Liver (tissue), 9 donors: Measurements from ENCODE around the gene SERPINB10. TPM values are rescaled to one million over a fixed set of nuclear protein-coding genes. Genes with fewer than 3 reads are reported as not detected.

ENCODE experiments used
- DNase-seq: peaks from one replicate; pipeline ENCODE4 v3.0.0-alpha.2; 2017; ENCODE audit warnings: low spot score
- H3K27ac ChIP-seq, 2 donors: one replicate each; pipeline ENCODE4 v1.7.0; 2013; ENCODE audit warnings: inconsistent platforms in 2 of 2, low read length in 2 of 2, control low read depth in 1 of 2, low read depth in 1 of 2, mild to moderate bottlenecking in 1 of 2
- H3K27me3 ChIP-seq, 4 donors: one replicate each; pipeline versions ENCODE4 v1.6.1 to v1.7.0; 2013; ENCODE audit warnings: low read length in 3 of 4, inconsistent platforms in 1 of 4, mild to moderate bottlenecking in 1 of 4, moderate library complexity in 1 of 4; ENCODE audit not compliant: control insufficient read depth in 4 of 4, insufficient read depth in 4 of 4
- H3K36me3 ChIP-seq, 4 donors: one replicate each; pipeline versions ENCODE4 v1.6.1 to v1.7.0; 2013; ENCODE audit warnings: low read length in 3 of 4, mild to moderate bottlenecking in 3 of 4, low read depth in 1 of 4, moderate library complexity in 1 of 4; ENCODE audit not compliant: control insufficient read depth in 4 of 4, insufficient read depth in 3 of 4
- H3K4me1 ChIP-seq, 4 donors: one replicate each; pipeline versions ENCODE4 v1.6.1 to v1.7.0; 2013; ENCODE audit warnings: low read length in 3 of 4, mild to moderate bottlenecking in 3 of 4, moderate library complexity in 1 of 4; ENCODE audit not compliant: control insufficient read depth in 4 of 4, insufficient read depth in 4 of 4
- H3K4me3 ChIP-seq, 3 donors: one replicate each; pipeline versions ENCODE4 v1.6.1 to v1.7.0; 2013; ENCODE audit warnings: low read length in 3 of 3, control low read depth in 1 of 3, low read depth in 1 of 3, mild to moderate bottlenecking in 1 of 3
- H3K9ac ChIP-seq, 2 donors: one replicate each; pipeline ENCODE4 v1.7.0; 2013; ENCODE audit warnings: low read length in 2 of 2, mild to moderate bottlenecking in 2 of 2, moderate library complexity in 2 of 2, control low read depth in 1 of 2, low read depth in 1 of 2
- H3K9me3 ChIP-seq, 4 donors: one replicate each; pipeline versions ENCODE4 v1.6.1 to v1.7.0; 2013; ENCODE audit warnings: low read length in 3 of 4; ENCODE audit not compliant: control insufficient read depth in 4 of 4
- ATF3 ChIP-seq: IDR thresholded peaks from 2 replicates; pipeline ENCODE4 v1.6.1; 2016; ENCODE audit warnings: antibody characterized with exemption
- EGR1 ChIP-seq, 2 donors: IDR thresholded peaks; 2 replicates each; pipeline ENCODE4 v1.6.1; 2016 to 2018; ENCODE audit warnings: antibody characterized with exemption in 2 of 2, low read depth in 2 of 2
- FOXA1 ChIP-seq: IDR thresholded peaks from 2 replicates; pipeline ENCODE4 v1.6.1; 2016; ENCODE audit warnings: antibody characterized with exemption
- FOXA2 ChIP-seq: IDR thresholded peaks from 2 replicates; pipeline ENCODE4 v1.6.1; 2016; ENCODE audit warnings: antibody characterized with exemption
- GABPA ChIP-seq, 2 donors: IDR thresholded peaks in 1 of 2; conservative IDR thresholded peaks in 1 of 2; 2 replicates each; pipeline ENCODE4 v1.6.1; 2016; ENCODE audit warnings: antibody characterized with exemption in 2 of 2, mild to moderate bottlenecking in 1 of 2, moderate library complexity in 1 of 2
- HNF4A ChIP-seq, 2 donors: conservative IDR thresholded peaks; 2 replicates each; pipeline ENCODE4 v1.6.1; 2016; ENCODE audit warnings: antibody characterized with exemption in 2 of 2, mild to moderate bottlenecking in 2 of 2
- HNF4G ChIP-seq: IDR thresholded peaks from 2 replicates; pipeline ENCODE4 v1.6.1; 2016; ENCODE audit warnings: antibody characterized with exemption
- JUND ChIP-seq, 2 donors: IDR thresholded peaks; 2 replicates each; pipeline ENCODE4 v1.6.1; 2016; ENCODE audit warnings: antibody characterized with exemption in 2 of 2
- MAX ChIP-seq: IDR thresholded peaks from 2 replicates; pipeline ENCODE4 v1.6.1; 2016; ENCODE audit warnings: antibody characterized with exemption
- NR2F2 ChIP-seq: IDR thresholded peaks from 2 replicates; pipeline ENCODE4 v1.6.1; 2016; ENCODE audit warnings: antibody characterized with exemption
- RAD21 ChIP-seq, 2 donors: IDR thresholded peaks; 2 replicates each; pipeline ENCODE4 v1.6.1; 2016; ENCODE audit warnings: antibody characterized with exemption in 2 of 2, mild to moderate bottlenecking in 2 of 2
- RXRA ChIP-seq, 2 donors: IDR thresholded peaks; 2 replicates each; pipeline ENCODE4 v1.6.1; 2017 to 2018; ENCODE audit warnings: antibody characterized with exemption in 2 of 2, mild to moderate bottlenecking in 1 of 2
- SP1 ChIP-seq: IDR thresholded peaks from 2 replicates; pipeline ENCODE4 v1.6.1; 2018; ENCODE audit warnings: antibody characterized with exemption, mild to moderate bottlenecking
- TAF1 ChIP-seq: conservative IDR thresholded peaks from 2 replicates; pipeline ENCODE4 v1.6.1; 2016; ENCODE audit warnings: antibody characterized with exemption, mild to moderate bottlenecking
- YY1 ChIP-seq: IDR thresholded peaks from 2 replicates; pipeline ENCODE4 v1.6.1; 2016; ENCODE audit warnings: antibody characterized with exemption, mild to moderate bottlenecking
- WGBS: extraction: QIAGEN DNeasy Blood & Tissue Kit; methylation state at CpG from one replicate; pipeline ENCODE4 v1.1.7; 2013; 5-methylcytosine and 5-hydroxymethylcytosine counted together
- polyA plus RNA-seq, 2 donors: library from polyadenylated mRNA; stranded (reverse) in 1 of 2; unstranded in 1 of 2; fragments of 200-250 nt in 1 of 2; fragments of >200 nt in 1 of 2; fragmentation: Nextera tagmentation in 1 of 2; extraction: Ambion mirVana in 1 of 2; gene quantifications; one replicate each; pipeline versions ENCODE4 v1.2.1 to v1.2.3, GENCODE V29; 2013 to 2015
- total RNA-seq, 2 donors: library from RNA; depleted of rRNA; stranded (reverse); fragments of >200 nt; gene quantifications; one replicate each; pipeline ENCODE4 v1.2.3, GENCODE V29; 2014
- TF ChIP-seq, protein P1 (sequence below): fragments of 150-350 bp; IDR thresholded peaks from 2 replicates; pipeline ENCODE4 v1.5.1; 2017; ENCODE audit warnings: improper control_type of control experiment, low read depth, low read length; ENCODE audit not compliant: missing input control
- TF ChIP-seq, protein P2 (sequence below): IDR thresholded peaks from 2 replicates; pipeline ENCODE4 v1.6.1; 2016; ENCODE audit warnings: antibody characterized with exemption, mild to moderate bottlenecking
- TF ChIP-seq, protein P3 (sequence below): IDR thresholded peaks from 2 replicates; pipeline ENCODE4 v1.6.1; 2016; ENCODE audit warnings: antibody characterized with exemption
- donor health status: healthy.
- donor health status: healthy.
- donor health status: healthy.
- donor health status: healthy.
- donor health status: healthy.

Gene SERPINB10
- total and polyA plus RNA-seq, 4 donors, result 4.6 TPM; not detected in 3

DNA sequence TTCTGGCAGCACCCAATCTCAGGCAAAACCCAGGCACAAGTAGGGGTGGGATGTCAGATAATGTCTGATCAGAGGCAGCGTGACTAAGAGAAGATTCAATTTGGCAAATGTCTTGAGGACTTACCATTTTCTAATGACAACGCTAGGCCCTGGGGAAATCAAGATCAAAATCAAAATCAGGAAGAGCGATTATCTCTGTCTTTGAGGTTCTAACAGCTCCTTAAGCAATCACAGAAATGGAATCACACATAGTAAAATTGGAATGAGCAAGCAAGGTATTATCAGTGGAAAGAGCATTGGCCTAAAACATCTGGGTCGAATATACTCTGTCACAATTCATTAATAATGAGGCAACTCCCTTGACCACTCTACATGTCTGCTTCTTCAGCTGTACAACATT, 28.8 kb upstream of the SERPINB10 start (continued):
- TF ChIP-seq, protein P1, sequence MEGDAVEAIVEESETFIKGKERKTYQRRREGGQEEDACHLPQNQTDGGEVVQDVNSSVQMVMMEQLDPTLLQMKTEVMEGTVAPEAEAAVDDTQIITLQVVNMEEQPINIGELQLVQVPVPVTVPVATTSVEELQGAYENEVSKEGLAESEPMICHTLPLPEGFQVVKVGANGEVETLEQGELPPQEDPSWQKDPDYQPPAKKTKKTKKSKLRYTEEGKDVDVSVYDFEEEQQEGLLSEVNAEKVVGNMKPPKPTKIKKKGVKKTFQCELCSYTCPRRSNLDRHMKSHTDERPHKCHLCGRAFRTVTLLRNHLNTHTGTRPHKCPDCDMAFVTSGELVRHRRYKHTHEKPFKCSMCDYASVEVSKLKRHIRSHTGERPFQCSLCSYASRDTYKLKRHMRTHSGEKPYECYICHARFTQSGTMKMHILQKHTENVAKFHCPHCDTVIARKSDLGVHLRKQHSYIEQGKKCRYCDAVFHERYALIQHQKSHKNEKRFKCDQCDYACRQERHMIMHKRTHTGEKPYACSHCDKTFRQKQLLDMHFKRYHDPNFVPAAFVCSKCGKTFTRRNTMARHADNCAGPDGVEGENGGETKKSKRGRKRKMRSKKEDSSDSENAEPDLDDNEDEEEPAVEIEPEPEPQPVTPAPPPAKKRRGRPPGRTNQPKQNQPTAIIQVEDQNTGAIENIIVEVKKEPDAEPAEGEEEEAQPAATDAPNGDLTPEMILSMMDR, result no peak
- no peak for TF ChIP-seq JUND (IDR thresholded peaks at IDR 0.05)
- TF ChIP-seq GABPA (IDR thresholded peaks at IDR 0.05 in 1 of 2, conservative IDR thresholded peaks at IDR 0.05 in 1 of 2), result no peak
- TF ChIP-seq EGR1 (IDR thresholded peaks at IDR 0.05; ENCODE audit: low read depth in 2 of 2), result no peak
- no peak for TF ChIP-seq YY1
- TF ChIP-seq HNF4G, result no peak

DNA sequence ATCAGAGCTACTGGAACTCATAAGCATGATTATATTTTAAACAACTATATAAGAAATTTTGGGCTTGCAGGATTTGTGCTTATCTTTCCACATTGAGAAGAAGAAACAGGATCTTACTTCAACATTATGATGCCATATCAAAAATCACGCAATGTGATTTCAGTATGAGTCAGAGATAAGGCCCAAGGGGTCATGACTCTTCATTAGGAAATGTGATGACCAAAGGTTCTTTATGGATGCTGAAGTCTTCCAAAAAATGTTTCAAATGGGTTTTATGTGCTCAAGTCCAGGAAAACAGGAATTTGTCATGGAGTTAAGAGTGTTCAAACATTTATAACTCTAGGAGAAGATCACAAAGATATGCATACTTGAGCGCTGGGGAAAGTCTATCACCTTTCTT, 28.0 kb upstream of the SERPINB10 start:
- Histone ChIP-seq H3K27ac (no peak overlapping the region), H3K36me3 (no peaks in the 10 kb centered on the region), H3K27me3 (peaks cover 0 to 2% (median 0%) of the 10 kb centered on the region in 4 donors), H3K9me3 (no peaks in the 10 kb centered on the region), H3K9ac (no peak overlapping the region), H3K4me3 (no peak overlapping the region), H3K4me1 (no peaks in the 10 kb centered on the region)
- no peak for DNase-seq
- 76% methylated on average over 2 of the region's 2 CpGs for WGBS
- TF ChIP-seq HNF4G (no peak), RAD21 (IDR thresholded peaks at IDR 0.05) (no peak), JUND (IDR thresholded peaks at IDR 0.05) (no peak), YY1 (no peak), SP1 (no peak), TAF1 (no peak), EGR1 (IDR thresholded peaks at IDR 0.05; ENCODE audit: low read depth in 2 of 2) (no peak)
- TF ChIP-seq, protein P2, sequence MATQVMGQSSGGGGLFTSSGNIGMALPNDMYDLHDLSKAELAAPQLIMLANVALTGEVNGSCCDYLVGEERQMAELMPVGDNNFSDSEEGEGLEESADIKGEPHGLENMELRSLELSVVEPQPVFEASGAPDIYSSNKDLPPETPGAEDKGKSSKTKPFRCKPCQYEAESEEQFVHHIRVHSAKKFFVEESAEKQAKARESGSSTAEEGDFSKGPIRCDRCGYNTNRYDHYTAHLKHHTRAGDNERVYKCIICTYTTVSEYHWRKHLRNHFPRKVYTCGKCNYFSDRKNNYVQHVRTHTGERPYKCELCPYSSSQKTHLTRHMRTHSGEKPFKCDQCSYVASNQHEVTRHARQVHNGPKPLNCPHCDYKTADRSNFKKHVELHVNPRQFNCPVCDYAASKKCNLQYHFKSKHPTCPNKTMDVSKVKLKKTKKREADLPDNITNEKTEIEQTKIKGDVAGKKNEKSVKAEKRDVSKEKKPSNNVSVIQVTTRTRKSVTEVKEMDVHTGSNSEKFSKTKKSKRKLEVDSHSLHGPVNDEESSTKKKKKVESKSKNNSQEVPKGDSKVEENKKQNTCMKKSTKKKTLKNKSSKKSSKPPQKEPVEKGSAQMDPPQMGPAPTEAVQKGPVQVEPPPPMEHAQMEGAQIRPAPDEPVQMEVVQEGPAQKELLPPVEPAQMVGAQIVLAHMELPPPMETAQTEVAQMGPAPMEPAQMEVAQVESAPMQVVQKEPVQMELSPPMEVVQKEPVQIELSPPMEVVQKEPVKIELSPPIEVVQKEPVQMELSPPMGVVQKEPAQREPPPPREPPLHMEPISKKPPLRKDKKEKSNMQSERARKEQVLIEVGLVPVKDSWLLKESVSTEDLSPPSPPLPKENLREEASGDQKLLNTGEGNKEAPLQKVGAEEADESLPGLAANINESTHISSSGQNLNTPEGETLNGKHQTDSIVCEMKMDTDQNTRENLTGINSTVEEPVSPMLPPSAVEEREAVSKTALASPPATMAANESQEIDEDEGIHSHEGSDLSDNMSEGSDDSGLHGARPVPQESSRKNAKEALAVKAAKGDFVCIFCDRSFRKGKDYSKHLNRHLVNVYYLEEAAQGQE, result no peak

DNA sequence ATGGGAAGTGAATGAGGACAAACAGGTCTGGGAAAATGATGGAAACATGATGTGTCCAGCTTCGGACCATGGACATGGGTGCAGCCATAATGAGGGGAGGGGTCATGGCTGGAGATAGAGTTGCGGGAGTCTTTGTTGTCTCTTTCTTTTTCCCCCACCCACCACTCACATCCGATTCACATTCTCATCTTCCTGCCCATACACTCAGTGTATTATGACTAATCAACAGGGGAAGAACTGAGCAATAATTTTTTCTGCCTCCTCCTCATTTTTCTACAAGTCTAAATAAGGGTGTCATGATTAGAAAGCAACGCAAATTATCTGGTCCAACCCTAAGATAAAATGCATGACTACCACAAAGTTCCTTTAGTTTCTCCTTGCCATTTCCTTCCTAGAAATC, 25.9 kb upstream of the SERPINB10 start:
- DNase-seq, result no peak
- H3K4me3 ChIP-seq, result no peak overlapping the region
- H3K27ac ChIP-seq, result no peak overlapping the region
- 78% methylated on average over 4 of the region's 4 CpGs for WGBS
- H3K27me3 ChIP-seq, result peaks cover 0 to 2% (median 0%) of the 10 kb centered on the region in 4 donors
- no peaks in the 10 kb centered on the region for H3K9me3 ChIP-seq
- no peaks in the 10 kb centered on the region for H3K4me1 ChIP-seq
- H3K9ac ChIP-seq, result no peak overlapping the region
- H3K36me3 ChIP-seq, result no peaks in the 10 kb centered on the region
- TF ChIP-seq RXRA (IDR thresholded peaks at IDR 0.05), result no peak
- no peak for TF ChIP-seq SP1
- TF ChIP-seq YY1, result no peak
- no peak for TF ChIP-seq ATF3
- TF ChIP-seq HNF4A (conservative IDR thresholded peaks at IDR 0.05), result no peak
- no peak for TF ChIP-seq TAF1
- TF ChIP-seq FOXA1, result no peak
- no peak for TF ChIP-seq FOXA2
- TF ChIP-seq NR2F2, result no peak
- TF ChIP-seq EGR1 (IDR thresholded peaks at IDR 0.05; ENCODE audit: low read depth in 2 of 2), result no peak
- TF ChIP-seq, protein P3, sequence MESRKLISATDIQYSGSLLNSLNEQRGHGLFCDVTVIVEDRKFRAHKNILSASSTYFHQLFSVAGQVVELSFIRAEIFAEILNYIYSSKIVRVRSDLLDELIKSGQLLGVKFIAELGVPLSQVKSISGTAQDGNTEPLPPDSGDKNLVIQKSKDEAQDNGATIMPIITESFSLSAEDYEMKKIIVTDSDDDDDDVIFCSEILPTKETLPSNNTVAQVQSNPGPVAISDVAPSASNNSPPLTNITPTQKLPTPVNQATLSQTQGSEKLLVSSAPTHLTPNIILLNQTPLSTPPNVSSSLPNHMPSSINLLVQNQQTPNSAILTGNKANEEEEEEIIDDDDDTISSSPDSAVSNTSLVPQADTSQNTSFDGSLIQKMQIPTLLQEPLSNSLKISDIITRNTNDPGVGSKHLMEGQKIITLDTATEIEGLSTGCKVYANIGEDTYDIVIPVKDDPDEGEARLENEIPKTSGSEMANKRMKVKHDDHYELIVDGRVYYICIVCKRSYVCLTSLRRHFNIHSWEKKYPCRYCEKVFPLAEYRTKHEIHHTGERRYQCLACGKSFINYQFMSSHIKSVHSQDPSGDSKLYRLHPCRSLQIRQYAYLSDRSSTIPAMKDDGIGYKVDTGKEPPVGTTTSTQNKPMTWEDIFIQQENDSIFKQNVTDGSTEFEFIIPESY, result no peak
- TF ChIP-seq RAD21 (IDR thresholded peaks at IDR 0.05), result no peak
- TF ChIP-seq MAX, result no peak
- no peak for TF ChIP-seq HNF4G
- no peak for TF ChIP-seq GABPA (IDR thresholded peaks at IDR 0.05 in 1 of 2, conservative IDR thresholded peaks at IDR 0.05 in 1 of 2)
- TF ChIP-seq, protein P1, result no peak
